H1 (cell line): Measurements from ENCODE around the gene HLA-DMB. TPM values are rescaled to one million over a fixed set of nuclear protein-coding genes. Genes with fewer than 3 reads are reported as not detected.

ENCODE experiments used
- CTCF ChIA-PET: fragments of 300-600 bp; sonication (Branson Sonifier 250); formaldehyde crosslinking; loops from one replicate; lab custom pipeline; 2021; ENCODE audit not compliant: partially characterized antibody; lab: Charles Lee
- POLR2A ChIA-PET: fragments of 300-600 bp; sonication (Branson Sonifier 250); formaldehyde crosslinking; loops from one replicate; lab custom pipeline; 2021; ENCODE audit warnings: inconsistent platforms; ENCODE audit not compliant: partially characterized antibody; lab: Charles Lee
- DNase-seq, 2 experiments: peaks; one replicate each; pipeline versions ENCODE4 v3.0.0 to v3.0.0-alpha.2; 2010 to 2022; ENCODE audit warnings: low spot score in 2 of 2, low read depth in 1 of 2, mixed read lengths in 1 of 2
- FAIRE-seq: peaks from 2 replicates; lab custom pipeline; 2011; peaks lifted over from hg19 to GRCh38; lab: Jason Lieb, UNC
- H2AFZ ChIP-seq: 2 replicates; pipeline ENCODE4 v1.8.1; 2012; ENCODE audit warnings: low read length, inconsistent platforms
- H2AK5ac ChIP-seq: 2 replicates; pipeline ENCODE4 v1.6.1; 2013; ENCODE audit warnings: low read depth, low read length
- H2BK120ac ChIP-seq: replicated peaks from 2 replicates; pipeline ENCODE3; 2013; ENCODE audit warnings: low read depth, low read length, inconsistent platforms
- H2BK12ac ChIP-seq: 2 replicates; pipeline ENCODE4 v1.6.1; 2013; ENCODE audit warnings: low read depth, low read length
- H2BK15ac ChIP-seq: 2 replicates; pipeline ENCODE4 v1.6.1; 2013; ENCODE audit warnings: low read length
- H2BK20ac ChIP-seq: 2 replicates; pipeline ENCODE4 v1.6.1; 2013; ENCODE audit warnings: low read length
- H2BK5ac ChIP-seq: 2 replicates; pipeline ENCODE4 v1.6.1; 2013; ENCODE audit warnings: low read depth, low read length
- H3K14ac ChIP-seq: 2 replicates; pipeline ENCODE4 v1.6.1; 2013; ENCODE audit warnings: inconsistent platforms; ENCODE audit not compliant: insufficient read length
- H3K18ac ChIP-seq: 2 replicates; pipeline ENCODE4 v1.6.1; 2013; ENCODE audit warnings: low read length; ENCODE audit errors: extremely low read depth
- H3K23ac ChIP-seq: 2 replicates; pipeline ENCODE4 v1.6.1; 2013; ENCODE audit warnings: inconsistent platforms; ENCODE audit not compliant: insufficient read length
- H3K23me2 ChIP-seq: 2 replicates; pipeline ENCODE4 v1.6.1; 2013; ENCODE audit warnings: low read depth, low read length
- H3K27ac ChIP-seq: 2 replicates; pipeline ENCODE4 v1.6.1; 2011; ENCODE audit warnings: low read depth, low read length, inconsistent platforms
- H3K27me3 ChIP-seq, 4 experiments: replicated peaks in 1 of 4; 1 replicate in 1 of 4; 2 replicates in 3 of 4; pipeline versions ENCODE4 v1.6.1 to v1.8.1; 2011 to 2013; ENCODE audit warnings: low read length in 3 of 4, mild to moderate bottlenecking in 3 of 4, inconsistent platforms in 2 of 4, mixed read lengths in 2 of 4, moderate library complexity in 1 of 4; ENCODE audit not compliant: control insufficient read depth in 3 of 4, insufficient read depth in 3 of 4; ENCODE audit errors: extremely low read depth in 1 of 4
- H3K36me3 ChIP-seq, 4 experiments: 2 replicates each; pipeline versions ENCODE4 v1.6.1 to v1.8.1; 2011 to 2013; ENCODE audit warnings: mild to moderate bottlenecking in 4 of 4, low read length in 3 of 4, moderate library complexity in 2 of 4, control low read depth in 1 of 4, inconsistent platforms in 1 of 4; ENCODE audit not compliant: insufficient read depth in 4 of 4, control insufficient read depth in 2 of 4
- H3K4ac ChIP-seq: replicated peaks from 2 replicates; pipeline ENCODE3; 2013; ENCODE audit warnings: low read length, low read depth, mixed read lengths, inconsistent platforms; ENCODE audit not compliant: insufficient read length
- H3K4me1 ChIP-seq, 4 experiments: replicated peaks in 1 of 4; 1 replicate in 1 of 4; 2 replicates in 3 of 4; pipeline versions ENCODE4 v1.6.1 to v1.8.1; 2011 to 2013; ENCODE audit warnings: low read length in 3 of 4, inconsistent platforms in 2 of 4, mixed read lengths in 1 of 4; ENCODE audit not compliant: insufficient read depth in 4 of 4, control insufficient read depth in 3 of 4
- H3K4me2 ChIP-seq, 2 experiments: 2 replicates each; pipeline versions ENCODE4 v1.6.1 to v1.8.1; 2011 to 2013; ENCODE audit warnings: low read depth in 2 of 2, low read length in 2 of 2, control low read depth in 1 of 2, inconsistent platforms in 1 of 2, mild to moderate bottlenecking in 1 of 2; ENCODE audit not compliant: insufficient read depth in 1 of 2
- H3K4me3 ChIP-seq, 4 experiments: fragments of 200-600, 300-600 bp in 1 of 4; sonication (generic), shearing (Covaris generic), sonication (Bioruptor Twin) in 1 of 4; 2 replicates each; pipeline versions ENCODE4 v1.5.1 to v1.8.1; 2011 to 2016; ENCODE audit warnings: low read length in 4 of 4, low read depth in 3 of 4, control low read depth in 2 of 4, inconsistent platforms in 2 of 4, mild to moderate bottlenecking in 2 of 4, mixed read lengths in 1 of 4, moderate library complexity in 1 of 4; ENCODE audit not compliant: insufficient read depth in 2 of 4; ENCODE audit errors: extremely low read depth in 1 of 4
- H3K56ac ChIP-seq: replicated peaks from 2 replicates; pipeline ENCODE3; 2013; ENCODE audit warnings: low read depth, mild to moderate bottlenecking, mixed read lengths, low read length, inconsistent platforms; ENCODE audit not compliant: insufficient read length
- H3K79me1 ChIP-seq: 2 replicates; pipeline ENCODE4 v1.6.1; 2013; ENCODE audit warnings: low read depth, low read length, control low read depth
- H3K79me2 ChIP-seq, 2 experiments: 2 replicates each; pipeline versions ENCODE4 v1.6.1 to v1.8.1; 2012 to 2013; ENCODE audit warnings: low read length in 2 of 2, mild to moderate bottlenecking in 2 of 2, inconsistent platforms in 1 of 2; ENCODE audit not compliant: insufficient read depth in 2 of 2, control insufficient read depth in 1 of 2
- H3K9ac ChIP-seq, 4 experiments: replicated peaks in 1 of 4; 1 replicate in 1 of 4; 2 replicates in 3 of 4; pipeline versions ENCODE4 v1.6.1 to v1.8.1; 2011 to 2013; ENCODE audit warnings: low read depth in 3 of 4, low read length in 3 of 4, control low read depth in 2 of 4, mild to moderate bottlenecking in 2 of 4, moderate library complexity in 2 of 4, inconsistent platforms in 1 of 4; ENCODE audit errors: extremely low read depth in 1 of 4
- H3K9me3 ChIP-seq, 2 experiments: 2 replicates each; pipeline versions ENCODE4 v1.6.1 to v1.8.1; 2012 to 2013; ENCODE audit warnings: mild to moderate bottlenecking in 2 of 2, moderate library complexity in 2 of 2, control low read depth in 1 of 2, inconsistent platforms in 1 of 2, low read depth in 1 of 2, low read length in 1 of 2, mixed read lengths in 1 of 2; ENCODE audit not compliant: insufficient read depth in 2 of 2
- H4K20me1 ChIP-seq, 2 experiments: replicated peaks in 1 of 2; 2 replicates each; pipeline versions ENCODE3 to v1.8.1; 2011 to 2013; ENCODE audit warnings: inconsistent platforms in 2 of 2, low read length in 2 of 2, mild to moderate bottlenecking in 1 of 2; ENCODE audit not compliant: insufficient read depth in 2 of 2, control insufficient read depth in 1 of 2
- H4K5ac ChIP-seq: 2 replicates; pipeline ENCODE4 v1.6.1; 2013; ENCODE audit warnings: low read length, low read depth, mixed read lengths, inconsistent platforms; ENCODE audit not compliant: insufficient read length
- H4K8ac ChIP-seq: 2 replicates; pipeline ENCODE4 v1.8.0; 2013; ENCODE audit warnings: mild to moderate bottlenecking, moderate library complexity, low read length, inconsistent platforms; ENCODE audit not compliant: insufficient read depth; ENCODE audit errors: extremely low read depth
- H4K91ac ChIP-seq: replicated peaks from 2 replicates; pipeline ENCODE3; 2013; ENCODE audit warnings: low read length, mixed read lengths, inconsistent platforms; ENCODE audit not compliant: insufficient read length
- ATF3 ChIP-seq: IDR thresholded peaks from 2 replicates; pipeline ENCODE4 v1.6.1; 2011; ENCODE audit warnings: low read depth, mild to moderate bottlenecking, low read length; ENCODE audit not compliant: insufficient read depth
- BACH1 ChIP-seq: IDR thresholded peaks from 2 replicates; pipeline ENCODE4 v1.6.1; 2012; ENCODE audit warnings: low read length, improper control_type of control experiment
- JUND ChIP-seq: IDR thresholded peaks from 2 replicates; pipeline ENCODE4 v1.6.1; 2011; ENCODE audit warnings: mild to moderate bottlenecking, improper control_type of control experiment, low read length
- NANOG ChIP-seq: IDR thresholded peaks from 2 replicates; pipeline ENCODE4 v1.6.1; 2011; ENCODE audit warnings: low read length, low read depth, mild to moderate bottlenecking, inconsistent platforms; ENCODE audit not compliant: insufficient read depth, poor library complexity, severe bottlenecking
- RAD21 ChIP-seq, 2 experiments: IDR thresholded peaks in 1 of 2; conservative IDR thresholded peaks in 1 of 2; 2 replicates each; pipeline ENCODE4 v1.6.1; 2011; ENCODE audit warnings: low read depth in 2 of 2, low read length in 2 of 2, improper control_type of control experiment in 1 of 2, inconsistent platforms in 1 of 2, mild to moderate bottlenecking in 1 of 2, moderate library complexity in 1 of 2
- SRF ChIP-seq: IDR thresholded peaks from 2 replicates; pipeline ENCODE4 v1.6.1; 2011; ENCODE audit warnings: mild to moderate bottlenecking, low read depth, low read length, moderate library complexity
- TAF7 ChIP-seq: optimal IDR thresholded peaks from 2 replicates; pipeline ENCODE3; 2011; ENCODE audit warnings: low read depth, mild to moderate bottlenecking, inconsistent platforms, low read length, moderate library complexity, borderline replicate concordance
- YY1 ChIP-seq: IDR thresholded peaks from 2 replicates; pipeline ENCODE4 v1.6.1; 2011; ENCODE audit warnings: low read depth, mild to moderate bottlenecking, low read length
- WGBS, 2 experiments: shearing (Covaris generic) in 1 of 2; methylation state at CpG; one replicate each; pipeline versions ENCODE4 v1.1.6 to v1.1.7; 2013 to 2015; ENCODE audit warnings: low lambda C conversion rate in 2 of 2, mixed read lengths in 2 of 2, inconsistent platforms in 1 of 2, low coverage in 1 of 2, missing lambda C conversion rate in 1 of 2; ENCODE audit not compliant: insufficient replicate concordance in 2 of 2, insufficient coverage in 1 of 2, insufficient read length in 1 of 2; ENCODE audit errors: extremely low coverage in 1 of 2, missing lambda C conversion rate in 1 of 2; 5-methylcytosine and 5-hydroxymethylcytosine counted together
- polyA plus RNA-seq, 7 experiments: library from polyadenylated mRNA; depleted of rRNA in 3 of 7; stranded (reverse) in 5 of 7; unstranded in 2 of 7; fragments of >200 nt in 5 of 7; fragments of 200-250 nt in 2 of 7; gene quantifications; 1 replicate in 5 of 7; 2 replicates in 1 of 7; 4 replicates in 1 of 7; pipeline versions ENCODE4 v1.2.1 to v1.2.3, GENCODE V29; 2011 to 2013; ENCODE audit warnings: missing spikeins in 2 of 7, mixed read lengths in 2 of 7
- total RNA-seq: library from RNA; stranded (reverse); fragmentation: NEBNext Ultra II Directional; extraction: Animal tissue kit (Norgen Biotek cat#: 25700); gene quantifications from 2 replicates; pipeline ENCODE4 v1.2.1, GENCODE V29; 2021

Gene HLA-DMB
- total and polyA plus RNA-seq, 2 of the 8 experiments (the other 6 are each of a cell fraction or from before 2014, with no cell fraction given) = 2.7 to 4.7 TPM

GRCh38 chr6:32920715-32921114 is 20.1 kb downstream of the HLA-DMB start:
- H3K56ac ChIP-seq = no peak overlapping the region
- peaks cover 0 to 1% (median 0%) of the 10 kb centered on the region in 4 experiments; a peak in 1 of 7 replicates for H3K27me3 ChIP-seq
- H3K4me3 ChIP-seq = no peak overlapping the region
- no peak overlapping the region for H3K4me2 ChIP-seq
- no peaks in the 10 kb centered on the region for H3K79me2 ChIP-seq
- no peak for FAIRE-seq
- H2AFZ ChIP-seq = no peak overlapping the region
- H3K23me2 ChIP-seq = no peaks in the 10 kb centered on the region
- no peak overlapping the region for H2BK5ac ChIP-seq
- H2BK20ac ChIP-seq = no peak overlapping the region
- TF ChIP-seq BACH1 (no peak), SRF (no peak), ATF3 (no peak), NANOG (no peak), JUND (no peak), RAD21 (IDR thresholded peaks at IDR 0.05 in 1 of 2, conservative IDR thresholded peaks at IDR 0.05 in 1 of 2; ENCODE audit: low read depth in 2 of 2, low read length in 2 of 2) (no peak), YY1 (no peak), TAF7 (no peak)
- no peak overlapping the region for H4K91ac ChIP-seq
- WGBS, 2 experiments = 81% methylated on average over 2 of the region's 2 CpGs; no CpG with 5 or more reads in 1 of the 2 experiments
- no peak overlapping the region for H3K23ac ChIP-seq
- no peak overlapping the region for H4K5ac ChIP-seq
- no peaks in the 10 kb centered on the region for H3K79me1 ChIP-seq
- no peak overlapping the region for H3K4ac ChIP-seq
- H3K9ac ChIP-seq = no peak overlapping the region
- H3K36me3 ChIP-seq = no peaks in the 10 kb centered on the region
- H3K27ac ChIP-seq = no peak overlapping the region
- no peaks in the 10 kb centered on the region for H4K20me1 ChIP-seq
- H3K18ac ChIP-seq = no peak overlapping the region
- no peak overlapping the region for H2AK5ac ChIP-seq
- DNase-seq = no peak
- no peak overlapping the region for H3K14ac ChIP-seq
- ChIA-PET CTCF (interaction anchor here (1.1 to 10.3 kb wide), 2 partner anchors 12 to 16 kb away, joined by 3 to 70 read pairs; no protein-coding TSS in a partner anchor), POLR2A (interaction anchor here (1.0 kb wide), 1 partner anchor 51 kb away, joined by 3 read pairs; no protein-coding TSS in a partner anchor)
- H2BK12ac ChIP-seq = no peak overlapping the region
- H2BK15ac ChIP-seq = no peak overlapping the region
- no peak overlapping the region for H4K8ac ChIP-seq
- no peak overlapping the region for H2BK120ac ChIP-seq
- H3K9me3 ChIP-seq = no peaks in the 10 kb centered on the region
- H3K4me1 ChIP-seq = no peaks in the 10 kb centered on the region
